ENCODE results near the gene MNAT1. TPM values are rescaled to one million over a fixed set of nuclear protein-coding genes. Genes with fewer than 3 reads are reported as not detected.
A peak's percentile ranks its signal among the peaks of the same experiment; 100 is the strongest.
"Not testable (repeated sequence)": the region's sequence is repeated elsewhere in the genome, so short reads cannot be mapped to it uniquely, and the experiment has no call there.

MNAT1 gene
- total RNA-seq, 4 donors from 2014 or later, result 32.4 to 48.9 (median 44.6) TPM

GRCh38 chr14:60867503-60868172, 133.1 kb downstream of the MNAT1 start:
- no peak for TF ChIP-seq POLR2A (IDR thresholded peaks at IDR 0.05)
- no peak for TF ChIP-seq EP300 (IDR thresholded peaks at IDR 0.05)
- TF ChIP-seq CTCF (IDR thresholded peaks at IDR 0.05), result no peak
- H3K4me3 ChIP-seq, result no peak overlapping the region
- no peaks in the 10 kb centered on the region for H3K9me3 ChIP-seq
- no peak for DNase-seq (ENCODE audit: low spot score in 2 of 2)
- no peaks in the 10 kb centered on the region for H3K36me3 ChIP-seq
- peaks cover 0 to 46% (median 0%) of the 10 kb centered on the region in 4 donors for H3K4me1 ChIP-seq
- H3K27me3 ChIP-seq, result no peaks in the 10 kb centered on the region
- H3K27ac ChIP-seq, result no peak overlapping the region

GRCh38 chr14:60878121-60878520, 143.6 kb downstream of the MNAT1 start:
- Histone ChIP-seq H3K27ac (no peak overlapping the region), H3K4me3 (no peak overlapping the region), H3K4me1 (peaks cover 0 to 9% (median 0%) of the 10 kb centered on the region in 4 donors), H3K36me3 (peaks cover 0 to 29% (median 2%) of the 10 kb centered on the region in 3 donors), H3K9me3 (peaks cover 0 to 8% (median 0%) of the 10 kb centered on the region in 4 donors), H3K27me3 (no peaks in the 10 kb centered on the region)
- WGBS, 2 donors, result 81 to 85% methylated on average over 1 of the region's 1 CpG
- no peak for DNase-seq (ENCODE audit: low spot score in 2 of 2)
- no peak for TF ChIP-seq EP300 (IDR thresholded peaks at IDR 0.05)
- no peak for TF ChIP-seq POLR2A (IDR thresholded peaks at IDR 0.05)
- no peak for TF ChIP-seq CTCF (IDR thresholded peaks at IDR 0.05)

- Histone ChIP-seq H3K4me1 (peaks cover 0 to 9% (median 0%) of the 10 kb centered on the region in 4 donors), H3K27ac (no peak overlapping the region), H3K4me3 (no peak overlapping the region), H3K36me3 (peaks cover 0 to 33% (median 2%) of the 10 kb centered on the region in 3 donors), H3K27me3 (no peaks in the 10 kb centered on the region), H3K9me3 (peaks cover 0 to 12% (median 0%) of the 10 kb centered on the region in 4 donors)
- TF ChIP-seq POLR2A (IDR thresholded peaks at IDR 0.05), result no peak
- no peak for TF ChIP-seq EP300 (IDR thresholded peaks at IDR 0.05)
- TF ChIP-seq CTCF (IDR thresholded peaks at IDR 0.05), result no peak
- peak in 1 of 2 donors; percentile 36 for DNase-seq (ENCODE audit: low spot score in 2 of 2)
These were observed 144.0 kb downstream of the MNAT1 start for GRCh38 chr14:60878536-60878935.

DNA sequence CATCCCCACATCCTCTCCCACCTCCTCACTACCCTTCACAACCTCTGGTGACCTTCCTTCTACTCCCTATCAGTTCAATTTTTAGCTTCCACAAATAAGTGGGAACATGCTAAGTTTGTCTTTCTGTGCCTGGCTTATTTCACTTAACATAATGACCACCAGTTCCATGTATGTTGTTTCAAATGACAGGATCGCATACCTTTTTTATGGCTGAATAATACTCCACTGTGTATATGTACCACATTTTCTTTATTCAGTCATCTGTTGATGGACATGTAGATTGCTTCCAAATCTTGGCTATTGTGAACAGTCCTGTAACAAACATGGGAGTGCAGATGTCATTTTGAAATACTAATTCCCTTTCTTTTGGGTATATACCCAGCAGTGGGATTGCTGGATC, 147.7 kb downstream of the MNAT1 start:
- Histone ChIP-seq H3K4me1 (peaks cover 0 to 9% (median 0%) of the 10 kb centered on the region in 4 donors), H3K9me3 (peaks cover 0 to 32% (median 7%) of the 10 kb centered on the region in 4 donors), H3K4me3 (no peak overlapping the region), H3K27me3 (no peaks in the 10 kb centered on the region), H3K36me3 (peaks cover 0 to 51% (median 2%) of the 10 kb centered on the region in 3 donors), H3K27ac (no peak overlapping the region)
- TF ChIP-seq POLR2A (IDR thresholded peaks at IDR 0.05) (no peak), EP300 (IDR thresholded peaks at IDR 0.05) (no peak), CTCF (IDR thresholded peaks at IDR 0.05) (no peak)
- no peak for DNase-seq (ENCODE audit: low spot score in 2 of 2)
- WGBS, 2 donors, result 100% methylated on average over 1 of the region's 1 CpG

DNA sequence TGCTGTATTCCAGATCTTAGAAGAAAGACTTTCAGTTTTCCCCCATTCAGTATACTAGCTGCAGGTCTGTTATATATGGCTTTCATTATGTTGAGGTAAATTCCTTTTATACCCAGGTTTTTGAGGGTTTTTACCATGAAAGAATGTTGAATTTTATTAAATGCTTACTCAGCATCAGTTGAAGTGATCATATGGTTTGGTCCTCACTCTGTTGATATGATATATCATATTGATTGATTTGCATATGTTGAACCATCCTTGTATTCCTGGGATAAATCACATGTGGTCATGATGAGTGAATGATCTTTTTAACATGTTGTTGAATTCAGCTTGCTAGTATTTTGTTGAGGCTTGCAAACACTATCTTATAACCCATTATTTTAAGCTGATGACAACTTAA, 149.6 kb downstream of the MNAT1 start:
- peaks cover 0 to 32% (median 7%) of the 10 kb centered on the region in 4 donors for H3K9me3 ChIP-seq
- no peak overlapping the region for H3K4me3 ChIP-seq
- H3K4me1 ChIP-seq, result no peaks in the 10 kb centered on the region
- H3K27me3 ChIP-seq, result no peaks in the 10 kb centered on the region
- TF ChIP-seq POLR2A (IDR thresholded peaks at IDR 0.05), result no peak
- TF ChIP-seq CTCF (IDR thresholded peaks at IDR 0.05), result no peak
- no peak for TF ChIP-seq EP300 (IDR thresholded peaks at IDR 0.05)
- H3K36me3 ChIP-seq, result peaks cover 0 to 51% (median 2%) of the 10 kb centered on the region in 3 donors
- H3K27ac ChIP-seq, result no peak overlapping the region
- no peak for DNase-seq (ENCODE audit: low spot score in 2 of 2)

DNA sequence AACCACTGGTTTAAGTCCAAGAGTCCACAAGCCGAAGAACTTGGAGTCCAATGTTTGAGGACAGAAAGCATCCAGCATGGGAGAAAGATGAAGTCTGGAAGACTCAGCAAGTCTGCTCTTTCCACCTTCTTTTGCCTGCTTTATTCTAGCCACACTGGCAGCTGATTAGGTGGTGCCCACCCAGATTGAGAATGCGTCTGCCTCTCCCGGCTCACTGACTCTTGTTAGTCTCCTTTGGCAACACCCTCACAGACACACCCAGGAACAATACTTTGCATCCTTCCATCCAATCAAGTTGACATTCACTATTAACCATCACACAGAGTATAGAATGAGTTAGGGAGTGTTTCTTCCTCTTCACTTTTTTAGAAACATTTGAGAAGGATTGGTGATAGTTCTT, 156.1 kb downstream of the MNAT1 start:
- not testable (repeated sequence) for H3K9me3 ChIP-seq; H3K27me3 ChIP-seq; H3K27ac ChIP-seq; H3K36me3 ChIP-seq; H3K4me1 ChIP-seq; DNase-seq (ENCODE audit: low spot score in 2 of 2); H3K4me3 ChIP-seq
- 91 to 94% methylated on average over 3 of the region's 3 CpGs for WGBS, 2 donors

Data from tibial nerve (tissue), 4 donors.